AG09319 (cell line): ENCODE results near the gene FAM222B.

ENCODE experiments used
- DNase-seq: peaks from one replicate; pipeline ENCODE4 v3.0.0-alpha.2; 2010; ENCODE audit warnings: low read depth; ENCODE audit errors: extremely low read depth
- TF ChIP-seq, protein P1 (sequence below): IDR thresholded peaks from 2 replicates; pipeline ENCODE4 v1.5.1; 2011; ENCODE audit warnings: low read depth, mild to moderate bottlenecking, inconsistent platforms, low read length, moderate library complexity

Gene FAM222B

DNA sequence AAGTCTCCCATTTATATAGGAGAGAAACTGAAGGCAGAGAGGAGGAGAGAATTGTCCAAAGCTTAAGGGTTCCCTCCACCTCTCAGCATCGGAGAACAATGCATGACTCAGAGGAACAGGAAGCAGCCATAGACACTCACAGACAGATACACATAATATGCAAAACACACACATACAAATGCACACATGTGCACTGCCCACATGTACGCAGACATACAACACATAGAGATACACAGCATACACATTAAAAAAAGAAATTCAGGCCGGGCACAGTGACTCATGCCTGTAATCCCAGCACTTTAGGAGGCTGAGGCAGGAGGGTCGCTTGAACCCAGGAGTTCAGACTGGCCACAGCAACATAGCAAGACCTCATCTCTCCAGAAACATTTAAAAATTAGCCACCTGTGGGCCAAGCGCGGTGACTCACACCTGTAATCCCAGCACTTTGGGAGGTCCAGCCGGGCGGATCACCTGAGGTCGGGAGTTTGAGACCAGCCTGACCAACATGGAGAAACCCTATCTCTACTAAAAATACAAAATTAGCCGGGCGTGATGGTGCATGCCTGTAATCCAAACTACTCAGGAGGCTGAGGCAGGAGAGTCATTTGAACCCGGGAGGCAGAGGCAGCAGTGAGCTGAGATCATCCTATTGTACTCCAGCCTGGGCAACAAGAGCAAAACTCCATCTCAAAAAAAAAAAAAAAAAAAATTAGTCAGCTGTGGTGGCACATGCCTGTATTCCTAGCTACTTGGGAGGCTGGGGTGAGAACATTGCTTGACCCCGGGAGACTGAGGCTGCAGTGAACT is 23.6 kb upstream of the FAM222B start:
- TF ChIP-seq, protein P1, sequence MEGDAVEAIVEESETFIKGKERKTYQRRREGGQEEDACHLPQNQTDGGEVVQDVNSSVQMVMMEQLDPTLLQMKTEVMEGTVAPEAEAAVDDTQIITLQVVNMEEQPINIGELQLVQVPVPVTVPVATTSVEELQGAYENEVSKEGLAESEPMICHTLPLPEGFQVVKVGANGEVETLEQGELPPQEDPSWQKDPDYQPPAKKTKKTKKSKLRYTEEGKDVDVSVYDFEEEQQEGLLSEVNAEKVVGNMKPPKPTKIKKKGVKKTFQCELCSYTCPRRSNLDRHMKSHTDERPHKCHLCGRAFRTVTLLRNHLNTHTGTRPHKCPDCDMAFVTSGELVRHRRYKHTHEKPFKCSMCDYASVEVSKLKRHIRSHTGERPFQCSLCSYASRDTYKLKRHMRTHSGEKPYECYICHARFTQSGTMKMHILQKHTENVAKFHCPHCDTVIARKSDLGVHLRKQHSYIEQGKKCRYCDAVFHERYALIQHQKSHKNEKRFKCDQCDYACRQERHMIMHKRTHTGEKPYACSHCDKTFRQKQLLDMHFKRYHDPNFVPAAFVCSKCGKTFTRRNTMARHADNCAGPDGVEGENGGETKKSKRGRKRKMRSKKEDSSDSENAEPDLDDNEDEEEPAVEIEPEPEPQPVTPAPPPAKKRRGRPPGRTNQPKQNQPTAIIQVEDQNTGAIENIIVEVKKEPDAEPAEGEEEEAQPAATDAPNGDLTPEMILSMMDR: no peak
- no peak for DNase-seq

DNA sequence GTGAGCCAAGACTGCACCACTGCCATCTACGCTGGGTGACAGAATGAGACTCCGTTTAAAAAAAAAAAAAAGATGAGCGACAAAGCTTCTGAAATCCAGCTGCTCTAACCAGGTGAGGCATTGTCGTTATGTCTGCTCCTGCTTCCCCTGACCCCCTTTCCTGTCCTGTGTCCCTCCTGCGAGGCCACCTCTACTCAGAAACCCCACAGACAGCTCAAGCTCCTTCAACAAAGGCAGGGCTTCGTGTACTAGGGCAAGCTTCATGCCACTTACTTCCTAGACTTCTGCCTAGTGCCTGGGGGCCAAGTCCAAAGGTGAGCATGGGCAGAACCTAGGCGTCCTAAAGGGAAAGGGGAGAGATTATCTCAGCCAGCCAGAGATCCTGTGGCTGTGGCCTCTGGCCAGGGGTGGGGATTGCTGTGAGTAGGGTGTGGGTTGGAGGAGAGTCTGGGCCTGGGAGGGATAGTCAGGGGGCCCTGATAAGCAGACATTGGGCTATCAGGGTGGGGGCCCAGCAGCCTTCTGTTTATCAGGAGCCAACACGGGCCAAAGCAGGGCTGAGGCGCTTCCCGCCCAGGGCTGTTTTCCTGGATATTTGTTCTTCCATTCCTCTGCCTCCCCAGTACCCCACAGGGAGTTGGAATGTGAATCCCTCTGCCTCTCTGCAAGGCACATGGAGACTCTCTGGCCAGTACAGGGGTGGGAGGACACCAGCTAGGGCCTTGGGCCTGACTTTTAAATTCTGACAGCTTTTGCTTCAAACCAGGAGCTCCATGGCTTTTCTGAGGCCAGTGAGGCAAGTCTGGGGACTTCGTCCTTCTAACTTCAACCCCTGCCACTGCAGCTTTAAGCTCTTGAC is 22.6 kb upstream of the FAM222B start:
- TF ChIP-seq, protein P1: no peak
- DNase-seq: no peak

DNA sequence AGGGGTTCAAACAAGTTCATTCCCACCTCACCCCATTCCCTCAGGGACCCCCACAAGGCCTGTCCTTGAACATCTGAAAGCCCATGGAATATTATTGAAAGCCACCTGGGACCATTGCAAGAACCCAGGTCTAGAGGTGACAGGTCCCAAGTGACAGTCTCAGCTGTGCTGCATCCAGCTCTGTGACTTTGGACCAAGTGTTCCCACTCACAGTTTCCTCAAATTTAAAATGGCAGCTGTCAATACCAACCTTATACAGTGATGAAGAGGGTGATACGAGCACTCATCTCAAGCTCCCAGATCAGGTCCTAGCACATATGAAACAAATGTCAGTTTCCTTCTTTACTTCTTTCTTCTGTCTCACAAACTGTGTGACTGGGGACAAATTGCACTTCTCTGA is 21.4 kb upstream of the FAM222B start:
- no peak for DNase-seq
- TF ChIP-seq, protein P1: no peak

DNA sequence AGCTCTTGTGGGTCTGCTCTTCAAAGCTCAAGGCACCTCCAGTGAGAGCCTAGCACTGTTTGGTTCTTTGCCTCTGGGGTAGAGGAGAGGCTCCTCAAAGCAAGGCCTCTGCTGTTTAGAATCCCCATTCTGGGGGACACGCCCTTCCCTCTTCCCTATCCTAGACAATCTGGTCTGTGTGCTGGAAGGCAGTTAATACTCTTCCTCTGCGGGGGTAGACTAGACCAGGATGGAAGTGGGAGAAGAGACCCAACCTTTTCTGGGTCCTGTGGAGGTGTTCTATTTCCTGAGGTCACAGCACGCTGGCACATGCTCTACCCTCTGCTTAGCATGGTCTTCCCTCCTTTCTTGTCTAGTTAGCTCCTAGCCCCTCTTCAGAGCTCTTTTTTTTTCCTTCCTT is 20.0 kb upstream of the FAM222B start:
- TF ChIP-seq, protein P1: no peak
- DNase-seq: no peak

DNA sequence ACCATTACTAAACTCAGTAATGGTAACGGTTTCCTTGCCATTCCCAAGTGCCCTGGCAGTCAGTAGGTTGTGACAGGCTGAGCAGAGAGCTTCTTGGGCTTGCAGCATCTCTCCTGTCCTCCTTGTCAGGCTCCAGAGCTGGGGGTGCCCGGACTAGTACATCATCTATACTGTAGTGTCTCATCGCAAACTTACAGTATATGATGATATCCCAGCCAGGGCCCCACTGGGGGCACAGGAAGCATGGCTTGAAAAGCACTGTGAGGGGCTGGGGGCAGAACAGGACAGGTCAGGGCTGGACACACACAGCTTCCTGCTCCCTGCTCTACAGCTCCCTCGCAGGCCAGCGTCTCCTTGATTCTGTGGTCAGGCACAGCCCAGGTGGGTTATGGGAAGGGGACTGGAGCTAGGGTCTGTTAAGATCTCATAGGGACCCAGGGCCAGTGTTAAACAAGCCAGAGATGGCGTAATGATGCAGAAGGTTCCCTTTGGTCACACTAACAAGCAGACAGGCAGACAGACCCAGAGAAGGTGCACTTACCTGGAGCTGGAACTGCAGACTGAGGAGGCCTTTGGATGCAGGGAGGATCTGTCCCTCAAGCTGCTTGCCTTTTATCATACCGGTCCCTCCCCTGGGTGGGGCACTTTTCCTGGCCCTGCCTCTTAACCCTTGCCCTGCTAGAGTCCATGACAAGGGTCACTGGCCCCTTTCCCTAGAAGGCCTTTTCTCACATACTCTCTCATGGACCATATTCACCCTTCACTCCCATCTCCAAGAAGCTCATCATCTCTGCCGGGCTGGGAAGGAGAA is 19.0 kb upstream of the FAM222B start:
- DNase-seq: no peak
- TF ChIP-seq, protein P1: no peak

DNA sequence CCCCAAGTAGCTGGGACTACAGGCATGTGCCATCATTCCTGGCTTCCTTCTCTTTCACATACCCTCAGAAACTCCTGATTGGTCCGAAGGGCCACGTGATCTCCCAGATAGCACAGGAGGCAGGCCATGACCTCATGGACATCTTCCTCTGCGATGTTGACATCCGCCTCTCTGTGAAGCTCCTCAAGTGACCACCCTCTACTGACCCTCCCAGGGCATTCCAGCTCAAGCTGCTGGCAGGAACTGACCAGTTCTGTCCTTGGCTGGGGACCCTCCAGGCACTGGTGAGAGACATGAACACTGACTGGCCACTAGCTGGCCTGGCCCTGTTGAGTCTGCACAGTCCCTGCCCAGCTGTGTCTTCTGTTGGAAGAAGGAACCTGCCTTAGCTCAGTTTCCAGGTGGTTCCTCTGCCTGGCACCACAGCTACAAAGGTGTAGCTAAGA is 17.8 kb upstream of the FAM222B start:
- TF ChIP-seq, protein P1: no peak
- no peak for DNase-seq
